Measurements from ENCODE around the gene SORCS2.

- TF ChIP-seq POLR2A (IDR thresholded peaks at IDR 0.05; ENCODE audit: low read length) (no peak), GATA1 (IDR thresholded peaks at IDR 0.05; ENCODE audit: low read depth, low read length) (no peak)
Observed at GRCh38 chr4:7402526-7402925, 210.2 kb downstream of the SORCS2 start.
